ENCODE measurements around the gene FRRS1L. TPM values are rescaled to one million over a fixed set of nuclear protein-coding genes. Genes with fewer than 3 reads are reported as not detected.

Gene FRRS1L
- total and polyA plus RNA-seq, 2 of the 13 experiments (the other 11 are each of a cell fraction or from before 2014, with no cell fraction given): 0.02 to 0.03 TPM

DNA sequence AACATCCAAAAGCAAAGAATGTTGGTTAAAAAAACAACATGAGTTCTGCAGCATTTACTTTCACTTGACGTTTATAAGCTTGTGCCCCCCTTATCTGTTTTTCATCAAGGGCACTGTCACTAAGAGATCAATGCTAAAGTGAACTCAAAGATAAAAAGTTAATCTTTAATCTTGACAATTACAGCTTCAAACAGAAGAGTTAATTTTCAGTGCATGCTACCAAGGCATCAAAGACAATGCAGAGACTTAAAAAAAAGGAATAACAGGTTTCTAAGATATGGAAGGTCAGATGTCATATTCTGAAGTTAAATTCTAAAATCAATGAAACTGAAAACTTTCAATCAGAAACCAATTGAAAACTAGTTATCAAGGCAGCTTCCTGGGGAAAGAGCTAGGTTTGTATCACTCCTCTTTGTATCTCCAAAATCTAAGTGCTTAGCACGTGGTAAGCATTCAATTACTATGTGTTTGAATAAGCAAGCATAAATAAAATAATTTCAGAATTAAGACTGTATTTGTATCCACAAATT, 84.9 kb downstream of the FRRS1L start (continued):
- TF ChIP-seq, protein P1, sequence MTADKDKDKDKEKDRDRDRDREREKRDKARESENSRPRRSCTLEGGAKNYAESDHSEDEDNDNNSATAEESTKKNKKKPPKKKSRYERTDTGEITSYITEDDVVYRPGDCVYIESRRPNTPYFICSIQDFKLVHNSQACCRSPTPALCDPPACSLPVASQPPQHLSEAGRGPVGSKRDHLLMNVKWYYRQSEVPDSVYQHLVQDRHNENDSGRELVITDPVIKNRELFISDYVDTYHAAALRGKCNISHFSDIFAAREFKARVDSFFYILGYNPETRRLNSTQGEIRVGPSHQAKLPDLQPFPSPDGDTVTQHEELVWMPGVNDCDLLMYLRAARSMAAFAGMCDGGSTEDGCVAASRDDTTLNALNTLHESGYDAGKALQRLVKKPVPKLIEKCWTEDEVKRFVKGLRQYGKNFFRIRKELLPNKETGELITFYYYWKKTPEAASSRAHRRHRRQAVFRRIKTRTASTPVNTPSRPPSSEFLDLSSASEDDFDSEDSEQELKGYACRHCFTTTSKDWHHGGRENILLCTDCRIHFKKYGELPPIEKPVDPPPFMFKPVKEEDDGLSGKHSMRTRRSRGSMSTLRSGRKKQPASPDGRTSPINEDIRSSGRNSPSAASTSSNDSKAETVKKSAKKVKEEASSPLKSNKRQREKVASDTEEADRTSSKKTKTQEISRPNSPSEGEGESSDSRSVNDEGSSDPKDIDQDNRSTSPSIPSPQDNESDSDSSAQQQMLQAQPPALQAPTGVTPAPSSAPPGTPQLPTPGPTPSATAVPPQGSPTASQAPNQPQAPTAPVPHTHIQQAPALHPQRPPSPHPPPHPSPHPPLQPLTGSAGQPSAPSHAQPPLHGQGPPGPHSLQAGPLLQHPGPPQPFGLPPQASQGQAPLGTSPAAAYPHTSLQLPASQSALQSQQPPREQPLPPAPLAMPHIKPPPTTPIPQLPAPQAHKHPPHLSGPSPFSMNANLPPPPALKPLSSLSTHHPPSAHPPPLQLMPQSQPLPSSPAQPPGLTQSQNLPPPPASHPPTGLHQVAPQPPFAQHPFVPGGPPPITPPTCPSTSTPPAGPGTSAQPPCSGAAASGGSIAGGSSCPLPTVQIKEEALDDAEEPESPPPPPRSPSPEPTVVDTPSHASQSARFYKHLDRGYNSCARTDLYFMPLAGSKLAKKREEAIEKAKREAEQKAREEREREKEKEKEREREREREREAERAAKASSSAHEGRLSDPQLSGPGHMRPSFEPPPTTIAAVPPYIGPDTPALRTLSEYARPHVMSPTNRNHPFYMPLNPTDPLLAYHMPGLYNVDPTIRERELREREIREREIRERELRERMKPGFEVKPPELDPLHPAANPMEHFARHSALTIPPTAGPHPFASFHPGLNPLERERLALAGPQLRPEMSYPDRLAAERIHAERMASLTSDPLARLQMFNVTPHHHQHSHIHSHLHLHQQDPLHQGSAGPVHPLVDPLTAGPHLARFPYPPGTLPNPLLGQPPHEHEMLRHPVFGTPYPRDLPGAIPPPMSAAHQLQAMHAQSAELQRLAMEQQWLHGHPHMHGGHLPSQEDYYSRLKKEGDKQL (CRISPR knock-in tag; IDR thresholded peaks at IDR 0.05; ENCODE audit: low read depth): peak; percentile 91
- TF ChIP-seq ZNF543 (CRISPR knock-in tag; IDR thresholded peaks at IDR 0.05): peak; percentile 60; the same call in 1 of the 2 replicates
- TF ChIP-seq KLF9 (CRISPR knock-in tag; IDR thresholded peaks at IDR 0.05; ENCODE audit: low read depth): no peak
- no peak for TF ChIP-seq ZNF326 (CRISPR knock-in tag; IDR thresholded peaks at IDR 0.05; ENCODE audit: borderline replicate concordance)
- TF ChIP-seq ZNF790 (CRISPR knock-in tag; IDR thresholded peaks at IDR 0.05; ENCODE audit: borderline replicate concordance): no peak
- TF ChIP-seq MIER2 (CRISPR knock-in tag; IDR thresholded peaks at IDR 0.05): peak; percentile 58; the same call in 1 of the 2 replicates
- peak; percentile 57; the same call in 1 of the 2 replicates for TF ChIP-seq HOMEZ (CRISPR knock-in tag; IDR thresholded peaks at IDR 0.05; ENCODE audit: low read depth)
- no peak for TF ChIP-seq ZNF354B (CRISPR knock-in tag; IDR thresholded peaks at IDR 0.05)
- TF ChIP-seq PHF21A (CRISPR knock-in tag; IDR thresholded peaks at IDR 0.05): peak; percentile 59; the same call in 1 of the 2 replicates
- peak; percentile 75; the same call in 1 of the 2 replicates for TF ChIP-seq HNRNPUL1 (IDR thresholded peaks at IDR 0.05; ENCODE audit: low read depth, low read length)
- TF ChIP-seq DPF2 (CRISPR knock-in tag; IDR thresholded peaks at IDR 0.05; ENCODE audit: borderline replicate concordance, low read depth): peak; percentile 94
- TF ChIP-seq, protein P2, sequence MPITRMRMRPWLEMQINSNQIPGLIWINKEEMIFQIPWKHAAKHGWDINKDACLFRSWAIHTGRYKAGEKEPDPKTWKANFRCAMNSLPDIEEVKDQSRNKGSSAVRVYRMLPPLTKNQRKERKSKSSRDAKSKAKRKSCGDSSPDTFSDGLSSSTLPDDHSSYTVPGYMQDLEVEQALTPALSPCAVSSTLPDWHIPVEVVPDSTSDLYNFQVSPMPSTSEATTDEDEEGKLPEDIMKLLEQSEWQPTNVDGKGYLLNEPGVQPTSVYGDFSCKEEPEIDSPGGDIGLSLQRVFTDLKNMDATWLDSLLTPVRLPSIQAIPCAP (CRISPR knock-in tag; IDR thresholded peaks at IDR 0.05; ENCODE audit: low read depth): no peak
- TF ChIP-seq, protein P3, sequence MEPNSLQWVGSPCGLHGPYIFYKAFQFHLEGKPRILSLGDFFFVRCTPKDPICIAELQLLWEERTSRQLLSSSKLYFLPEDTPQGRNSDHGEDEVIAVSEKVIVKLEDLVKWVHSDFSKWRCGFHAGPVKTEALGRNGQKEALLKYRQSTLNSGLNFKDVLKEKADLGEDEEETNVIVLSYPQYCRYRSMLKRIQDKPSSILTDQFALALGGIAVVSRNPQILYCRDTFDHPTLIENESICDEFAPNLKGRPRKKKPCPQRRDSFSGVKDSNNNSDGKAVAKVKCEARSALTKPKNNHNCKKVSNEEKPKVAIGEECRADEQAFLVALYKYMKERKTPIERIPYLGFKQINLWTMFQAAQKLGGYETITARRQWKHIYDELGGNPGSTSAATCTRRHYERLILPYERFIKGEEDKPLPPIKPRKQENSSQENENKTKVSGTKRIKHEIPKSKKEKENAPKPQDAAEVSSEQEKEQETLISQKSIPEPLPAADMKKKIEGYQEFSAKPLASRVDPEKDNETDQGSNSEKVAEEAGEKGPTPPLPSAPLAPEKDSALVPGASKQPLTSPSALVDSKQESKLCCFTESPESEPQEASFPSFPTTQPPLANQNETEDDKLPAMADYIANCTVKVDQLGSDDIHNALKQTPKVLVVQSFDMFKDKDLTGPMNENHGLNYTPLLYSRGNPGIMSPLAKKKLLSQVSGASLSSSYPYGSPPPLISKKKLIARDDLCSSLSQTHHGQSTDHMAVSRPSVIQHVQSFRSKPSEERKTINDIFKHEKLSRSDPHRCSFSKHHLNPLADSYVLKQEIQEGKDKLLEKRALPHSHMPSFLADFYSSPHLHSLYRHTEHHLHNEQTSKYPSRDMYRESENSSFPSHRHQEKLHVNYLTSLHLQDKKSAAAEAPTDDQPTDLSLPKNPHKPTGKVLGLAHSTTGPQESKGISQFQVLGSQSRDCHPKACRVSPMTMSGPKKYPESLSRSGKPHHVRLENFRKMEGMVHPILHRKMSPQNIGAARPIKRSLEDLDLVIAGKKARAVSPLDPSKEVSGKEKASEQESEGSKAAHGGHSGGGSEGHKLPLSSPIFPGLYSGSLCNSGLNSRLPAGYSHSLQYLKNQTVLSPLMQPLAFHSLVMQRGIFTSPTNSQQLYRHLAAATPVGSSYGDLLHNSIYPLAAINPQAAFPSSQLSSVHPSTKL (CRISPR knock-in tag; IDR thresholded peaks at IDR 0.05): peak; percentile 98

Data from HepG2 (cell line).